ENCODE results near the gene HES4.

- TF ChIP-seq EZH2 (IDR thresholded peaks at IDR 0.05; ENCODE audit: borderline replicate concordance, low read length) (no peak), CTCF (IDR thresholded peaks at IDR 0.05; ENCODE audit: low read length) (no peak)
Observed at GRCh38 chr1:1005774-1006304, 5.9 kb upstream of the HES4 start.

Data from OCI-LY1 (cell line).